T-cell (primary cell): ENCODE data around the gene ING5. TPM values are rescaled to one million over a fixed set of nuclear protein-coding genes. Genes with fewer than 3 reads are reported as not detected.

Experiments used
- ATAC-seq, 4 experiments: fragments of 200-7000 bp in 3 of 4; fragments of 150-1000 bp in 1 of 4; cut with Tn5 transposase; replicated peaks in 1 of 4; 1 replicate in 3 of 4; 2 replicates in 1 of 4; pipeline ENCODE4 v1.10.0; 2021; ENCODE audit warnings: moderate library complexity in 3 of 4, mild to moderate bottlenecking in 2 of 4, moderate number of reproducible peaks in 1 of 4
- CTCF ChIA-PET, 2 donors: fragments of 300-600 bp; sonication (Branson Sonifier 250); formaldehyde crosslinking; loops; one replicate each; lab custom pipeline; 2022; ENCODE audit warnings: antibody characterized with exemption in 2 of 2; lab: Charles Lee
- POLR2A ChIA-PET, 2 donors: fragments of 300-600 bp; sonication (Branson Sonifier 250); formaldehyde crosslinking; loops; one replicate each; lab custom pipeline; 2022; ENCODE audit warnings: antibody characterized with exemption in 2 of 2; lab: Charles Lee
- DNase-seq, 35 experiments: peaks; one replicate each; pipeline versions ENCODE4 v3.0.0 to v3.0.0-alpha.2; 2013 to 2023
- H3K27ac ChIP-seq: one replicate; pipeline ENCODE4 v1.5.1; 2013; ENCODE audit warnings: low read length
- H3K27me3 ChIP-seq, 2 experiments: replicated peaks in 1 of 2; 1 replicate in 1 of 2; 2 replicates in 1 of 2; pipeline versions ENCODE4 v1.6.1 to v1.7.0; 2013; ENCODE audit warnings: low read length in 1 of 2, mixed read lengths in 1 of 2; ENCODE audit not compliant: control insufficient read depth in 2 of 2, insufficient read depth in 2 of 2; ENCODE audit errors: extremely low read depth in 1 of 2
- H3K36me3 ChIP-seq, 2 donors: 1 replicate in 1 of 2; 2 replicates in 1 of 2; pipeline versions ENCODE4 v1.6.1 to v1.7.0; 2013; ENCODE audit warnings: low read length in 1 of 2; ENCODE audit not compliant: control insufficient read depth in 2 of 2, insufficient read depth in 1 of 2; ENCODE audit errors: extremely low read depth in 1 of 2
- H3K4me1 ChIP-seq, 2 experiments: 1 replicate in 1 of 2; 2 replicates in 1 of 2; pipeline versions ENCODE4 v1.6.1 to v1.7.0; 2013; ENCODE audit warnings: low read length in 2 of 2, mixed read lengths in 1 of 2; ENCODE audit not compliant: insufficient read depth in 2 of 2, control insufficient read depth in 1 of 2; ENCODE audit errors: extremely low read depth in 1 of 2
- H3K4me3 ChIP-seq, 2 donors: 1 replicate in 1 of 2; 2 replicates in 1 of 2; pipeline versions ENCODE4 v1.5.1 to v1.7.0; 2013; ENCODE audit warnings: mild to moderate bottlenecking in 2 of 2, low read length in 1 of 2, moderate library complexity in 1 of 2; ENCODE audit not compliant: control insufficient read depth in 1 of 2; ENCODE audit errors: extremely low read depth in 1 of 2
- H3K9me3 ChIP-seq: 2 replicates; pipeline ENCODE4 v1.7.0; 2013
- H3K27ac Mint-ChIP-seq, 2 donors: one replicate each; pipeline ENCODE4 v1.8.0; 2020 to 2021; ENCODE audit warnings: mild to moderate bottlenecking in 2 of 2, mixed read lengths in 2 of 2
- H3K27me3 Mint-ChIP-seq, 2 donors: one replicate each; pipeline ENCODE4 v1.8.0; 2021 to 2022; ENCODE audit warnings: mixed read lengths in 2 of 2
- H3K36me3 Mint-ChIP-seq: one replicate; pipeline ENCODE4 v1.8.0; 2021; ENCODE audit warnings: mixed read lengths
- H3K4me1 Mint-ChIP-seq, 3 donors: one replicate each; pipeline ENCODE4 v1.8.0; 2020 to 2022; ENCODE audit warnings: mixed read lengths in 3 of 3, mild to moderate bottlenecking in 1 of 3
- H3K4me3 Mint-ChIP-seq, 3 donors: one replicate each; pipeline ENCODE4 v1.8.0; 2020 to 2022; ENCODE audit warnings: mild to moderate bottlenecking in 3 of 3, mixed read lengths in 3 of 3, moderate library complexity in 3 of 3
- H3K9me3 Mint-ChIP-seq, 3 donors: one replicate each; pipeline ENCODE4 v1.8.0; 2020 to 2022; ENCODE audit warnings: mixed read lengths in 3 of 3
- WGBS: methylation state at CpG from one replicate; pipeline ENCODE4 v1.1.5; 2013; ENCODE audit warnings: missing lambda C conversion rate; ENCODE audit not compliant: insufficient coverage; 5-methylcytosine and 5-hydroxymethylcytosine counted together
- total RNA-seq, 35 experiments: library from RNA in 6 of 35; stranded (reverse) in 6 of 35; fragments of 120-200 nt in 1 of 35; gene quantifications; one replicate each; pipeline versions ENCODE4 v1.2.1 to v1.2.4 and lab custom pipeline; 2013 to 2026

ING5 gene
- total RNA-seq, 5 donors from 2014 or later (not counting 1 experiment from before 2014, with no cell fraction given), result 63.0 to 98.0 (median 77.4) TPM

DNA sequence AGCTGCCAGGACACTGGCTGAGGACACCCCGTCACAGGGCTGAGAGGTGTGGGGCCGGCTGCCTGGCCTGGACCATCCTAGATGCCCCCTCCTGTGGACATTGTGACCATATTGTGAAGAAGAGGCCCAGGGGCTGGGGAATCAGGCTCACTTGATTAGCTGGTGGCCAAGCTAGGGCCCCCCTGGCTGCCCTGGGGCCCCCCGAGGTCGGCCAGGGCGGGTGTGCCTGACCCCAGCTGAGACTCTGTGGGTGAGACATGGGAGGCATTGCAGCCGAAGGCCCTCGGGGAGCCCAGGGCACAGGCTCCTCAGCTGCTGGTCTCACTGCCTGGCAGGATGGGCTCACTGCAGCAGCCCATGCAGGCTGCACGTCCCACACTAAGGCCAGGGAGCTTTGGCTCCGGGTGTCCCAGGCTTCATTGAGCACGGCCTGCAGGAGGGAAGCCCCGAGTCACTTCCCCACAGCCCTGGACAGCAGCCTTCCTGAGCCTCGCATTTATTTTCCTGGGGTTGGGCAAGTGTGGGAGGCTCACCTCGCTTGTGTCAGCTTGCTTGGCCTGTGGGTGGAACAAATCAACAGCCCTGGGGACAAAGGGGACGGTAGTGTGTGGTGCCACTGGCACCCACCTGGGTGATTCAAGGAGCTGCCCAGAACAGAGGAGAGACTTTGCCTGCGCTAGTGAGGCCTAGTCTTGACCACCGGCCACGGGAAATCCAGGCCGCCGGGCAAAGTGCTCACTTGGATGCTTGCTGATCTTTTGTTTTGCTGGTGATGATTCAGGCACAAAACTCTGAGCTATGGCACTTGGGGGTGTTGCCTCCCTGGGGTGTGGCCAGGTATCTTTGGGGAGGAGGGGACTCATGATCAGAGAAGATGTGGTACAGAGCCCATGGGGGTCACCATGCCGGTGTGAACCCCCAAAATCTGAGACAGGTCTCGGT is 76.1 kb downstream of the ING5 start:
- peaks cover 0 to 7% (median 0%) of the 10 kb centered on the region in 3 donors for H3K9me3 Mint-ChIP-seq
- DNase-seq (no peak), ATAC-seq (no peak)
- no peaks in the 10 kb centered on the region for H3K36me3 Mint-ChIP-seq
- Histone ChIP-seq H3K4me3 (no peak overlapping the region), H3K9me3 (no peaks in the 10 kb centered on the region), H3K36me3 (no peaks in the 10 kb centered on the region), H3K27me3 (peaks cover 0 to 44% of the 10 kb centered on the region in 2 experiments), H3K4me1 (peaks cover 0 to 10% of the 10 kb centered on the region in 2 experiments), H3K27ac (no peak overlapping the region)
- no peaks in the 10 kb centered on the region for H3K27me3 Mint-ChIP-seq
- peaks cover 0 to 2% (median 0%) of the 10 kb centered on the region in 3 donors for H3K4me1 Mint-ChIP-seq
- ChIA-PET CTCF (no interaction called here), POLR2A (no interaction called here)
- H3K27ac Mint-ChIP-seq, result no peak overlapping the region
- no peak overlapping the region for H3K4me3 Mint-ChIP-seq
- 79% methylated on average over 16 of the region's 21 CpGs for WGBS

Other genes with a start within 250 kb of the ING5 start
- 100 to 1,000 TPM; 113 to 199 (median 193) TPM for gene STK25, start 193.5 kb upstream of the ING5 start, total RNA-seq
- gene BOK, start 143.3 kb upstream of the ING5 start, total RNA-seq, result under 1 TPM in 3 of 5 donors, not detected in 2; 0.20 to 0.89 (median 0.35) TPM
- 10 to 100 TPM; 27.3 to 34.5 (median 29.7) TPM for gene THAP4, start 64.9 kb upstream of the ING5 start, total RNA-seq
- 100 to 1,000 TPM in 4 of 5 donors, 10 to 100 TPM in 1; 98.4 to 127 (median 108) TPM for gene ATG4B, start 64.3 kb upstream of the ING5 start, total RNA-seq
- 10 to 100 TPM; 11.6 to 23.6 (median 18.2) TPM for gene DTYMK, start 15.2 kb upstream of the ING5 start, total RNA-seq
- 10 to 100 TPM; 48.6 to 58.3 (median 54.0) TPM for gene D2HGDH, start 32.6 kb downstream of the ING5 start, total RNA-seq
- 1 to 10 TPM in 1 of 5 donors, under 1 TPM in 1, not detected in 3; 0.80 to 1.4 TPM for gene GAL3ST2, start 74.8 kb downstream of the ING5 start, total RNA-seq
- 1 to 10 TPM in 2 of 5 donors, under 1 TPM in 1, not detected in 2; 0.26 to 1.6 (median 1.4) TPM for gene NEU4, start 107.2 kb downstream of the ING5 start, total RNA-seq
- 1 to 10 TPM; 1.3 to 6.8 (median 5.2) TPM for gene PDCD1, start 156.9 kb downstream of the ING5 start, total RNA-seq
- 1 to 10 TPM in 4 of 5 donors, under 1 TPM in 1; 0.26 to 1.4 (median 1.3) TPM for gene RTP5, start 167.7 kb downstream of the ING5 start, total RNA-seq